SK-N-SH treated with all-trans-retinoic acid at 6 μM for 48 hours (cell line): ENCODE results near the gene C12orf75.

Source experiments
- BACH2 ChIP-seq: fragments of 250-450 bp; sonication (Bioruptor Pico); IDR thresholded peaks from 2 replicates; pipeline ENCODE4 v1.9.0; 2021; ENCODE audit warnings: mild to moderate bottlenecking, borderline replicate concordance
- CSDC2 ChIP-seq: fragments of 250-450 bp; sonication (Bioruptor Pico); IDR thresholded peaks from 2 replicates; pipeline ENCODE4 v1.5.0; 2020; ENCODE audit warnings: mild to moderate bottlenecking, moderate library complexity
- PATZ1 ChIP-seq: fragments of 250-450 bp; sonication (Bioruptor Pico); IDR thresholded peaks from 2 replicates; pipeline ENCODE4 v1.8.0; 2020; ENCODE audit warnings: mild to moderate bottlenecking, moderate library complexity, borderline replicate concordance
- RARB ChIP-seq: fragments of 250-450 bp; sonication (Bioruptor Pico); IDR thresholded peaks from 2 replicates; pipeline ENCODE4 v1.8.0; 2021; ENCODE audit warnings: mild to moderate bottlenecking, moderate library complexity
- TCF4 ChIP-seq: fragments of 250-450 bp; sonication (Bioruptor Pico); IDR thresholded peaks from 2 replicates; pipeline ENCODE4 v1.8.0; 2021; ENCODE audit warnings: mild to moderate bottlenecking, moderate library complexity, borderline replicate concordance
- ZC3H10 ChIP-seq: fragments of 250-450 bp; sonication (Bioruptor Pico); IDR thresholded peaks from 2 replicates; pipeline ENCODE4 v1.5.1; 2021; ENCODE audit warnings: mild to moderate bottlenecking, moderate library complexity
- ZNF8 ChIP-seq: fragments of 450-650 bp; formaldehyde crosslinking; IDR thresholded peaks from 2 replicates; pipeline ENCODE4 v1.5.0; 2020; ENCODE audit warnings: mild to moderate bottlenecking, moderate library complexity

- TF ChIP-seq PATZ1 (CRISPR knock-in tag), result no peak
- TF ChIP-seq TCF4 (CRISPR knock-in tag), result no peak
- TF ChIP-seq RARB (CRISPR knock-in tag), result no peak
- TF ChIP-seq BACH2 (CRISPR knock-in tag), result no peak
- TF ChIP-seq ZNF8 (CRISPR knock-in tag), result no peak
- no peak for TF ChIP-seq ZC3H10 (CRISPR knock-in tag)
- TF ChIP-seq CSDC2 (CRISPR knock-in tag), result no peak
Measured at GRCh38 chr12:105352940-105353635, 22.6 kb downstream of the C12orf75 start.
